Measurements from ENCODE around the gene OR51B4.

DNA sequence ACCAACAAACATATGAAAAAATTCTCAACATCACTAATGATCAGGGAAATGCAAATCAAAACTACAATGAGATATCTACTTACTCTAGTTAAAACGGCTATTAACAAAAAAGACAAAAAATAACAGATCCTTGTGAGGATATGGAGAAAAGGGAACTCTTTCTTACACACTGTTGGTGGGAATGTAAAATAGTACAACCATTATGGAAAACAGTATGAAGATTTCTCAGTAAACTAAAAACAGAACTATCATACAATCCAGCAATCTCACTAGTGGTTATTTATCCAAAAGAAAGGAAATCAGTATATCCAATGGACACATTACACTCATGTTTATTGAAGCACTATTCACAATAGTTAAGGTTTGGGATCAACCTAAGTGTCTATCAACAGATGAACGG, 35.9 kb downstream of the OR51B4 start:
- no peak for TF ChIP-seq ZFP3 (tag by site-specific recombination; IDR thresholded peaks at IDR 0.05; ENCODE audit: low read depth)
- TF ChIP-seq ZNF274 (IDR thresholded peaks at IDR 0.05; ENCODE audit: low read length) = no peak
- TF ChIP-seq ZNF274 (tag by site-specific recombination; IDR thresholded peaks at IDR 0.05; ENCODE audit: borderline replicate concordance) = no peak
- TF ChIP-seq, protein P1, sequence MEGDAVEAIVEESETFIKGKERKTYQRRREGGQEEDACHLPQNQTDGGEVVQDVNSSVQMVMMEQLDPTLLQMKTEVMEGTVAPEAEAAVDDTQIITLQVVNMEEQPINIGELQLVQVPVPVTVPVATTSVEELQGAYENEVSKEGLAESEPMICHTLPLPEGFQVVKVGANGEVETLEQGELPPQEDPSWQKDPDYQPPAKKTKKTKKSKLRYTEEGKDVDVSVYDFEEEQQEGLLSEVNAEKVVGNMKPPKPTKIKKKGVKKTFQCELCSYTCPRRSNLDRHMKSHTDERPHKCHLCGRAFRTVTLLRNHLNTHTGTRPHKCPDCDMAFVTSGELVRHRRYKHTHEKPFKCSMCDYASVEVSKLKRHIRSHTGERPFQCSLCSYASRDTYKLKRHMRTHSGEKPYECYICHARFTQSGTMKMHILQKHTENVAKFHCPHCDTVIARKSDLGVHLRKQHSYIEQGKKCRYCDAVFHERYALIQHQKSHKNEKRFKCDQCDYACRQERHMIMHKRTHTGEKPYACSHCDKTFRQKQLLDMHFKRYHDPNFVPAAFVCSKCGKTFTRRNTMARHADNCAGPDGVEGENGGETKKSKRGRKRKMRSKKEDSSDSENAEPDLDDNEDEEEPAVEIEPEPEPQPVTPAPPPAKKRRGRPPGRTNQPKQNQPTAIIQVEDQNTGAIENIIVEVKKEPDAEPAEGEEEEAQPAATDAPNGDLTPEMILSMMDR (tag by site-specific recombination; IDR thresholded peaks at IDR 0.05) = no peak
- TF ChIP-seq ZNF585B (tag by site-specific recombination; IDR thresholded peaks at IDR 0.05) = no peak
